ENCODE results near the gene MORF4L1. TPM values are rescaled to one million over a fixed set of nuclear protein-coding genes. Genes with fewer than 3 reads are reported as not detected.
A peak's percentile ranks its signal among the peaks of the same experiment; 100 is the strongest.
"Not testable (repeated sequence)": the region's sequence is repeated elsewhere in the genome, so short reads cannot be mapped to it uniquely, and the experiment has no call there.

MORF4L1 gene
- total and polyA plus RNA-seq, 5 experiments from 2014 or later = 271 to 320 (median 298) TPM

GRCh38 chr15:78841891-78842290 is 30.8 kb upstream of the MORF4L1 start:
- Mint-ChIP-seq H3K4me1 (no peaks in the 10 kb centered on the region), H3K27ac (no peak overlapping the region)
- POLR2A ChIA-PET = no interaction called here

GRCh38 chr15:78842519-78842918 is 30.2 kb upstream of the MORF4L1 start:
- POLR2A ChIA-PET = no interaction called here
- H3K27ac Mint-ChIP-seq = no peak overlapping the region

More at GRCh38 chr15:78841891-78842290, 30.8 kb upstream of the MORF4L1 start:
- DNase-seq = no peak
- Mint-ChIP-seq H3K9me3 (no peaks in the 10 kb centered on the region), H3K36me3 (no peaks in the 10 kb centered on the region), H3K4me3 (no peak overlapping the region), H3K27me3 (peaks cover 0 to 3% (median 2%) of the 10 kb centered on the region in 5 donors)
- ATAC-seq = no peak

GRCh38 chr15:78846906-78847305 is 25.8 kb upstream of the MORF4L1 start:
- H3K4me3 Mint-ChIP-seq, DNase-seq, POLR2A ChIA-PET, H3K9me3 Mint-ChIP-seq, H3K27me3 Mint-ChIP-seq, H3K4me1 Mint-ChIP-seq, ATAC-seq, H3K36me3 Mint-ChIP-seq, H3K27ac Mint-ChIP-seq: not testable (repeated sequence)

More at GRCh38 chr15:78842519-78842918, 30.2 kb upstream of the MORF4L1 start:
- Mint-ChIP-seq H3K36me3 (no peaks in the 10 kb centered on the region), H3K9me3 (no peaks in the 10 kb centered on the region), H3K4me1 (no peaks in the 10 kb centered on the region), H3K27me3 (peaks cover 0 to 3% (median 2%) of the 10 kb centered on the region in 5 donors), H3K4me3 (no peak overlapping the region)
- DNase-seq (no peak), ATAC-seq (no peak)

- DNase-seq, ATAC-seq, POLR2A ChIA-PET: not testable (repeated sequence)
Measured at GRCh38 chr15:78847387-78847906, 25.2 kb upstream of the MORF4L1 start.

GRCh38 chr15:78850352-78850751 is 22.3 kb upstream of the MORF4L1 start:
- no peak overlapping the region for H3K27ac Mint-ChIP-seq
- no peaks in the 10 kb centered on the region for H3K36me3 Mint-ChIP-seq
- no peaks in the 10 kb centered on the region for H3K9me3 Mint-ChIP-seq
- H3K4me3 Mint-ChIP-seq = no peak overlapping the region
- POLR2A ChIA-PET = no interaction called here
- no peak for ATAC-seq
- H3K27me3 Mint-ChIP-seq = peaks cover 0 to 7% (median 2%) of the 10 kb centered on the region in 5 donors
- H3K4me1 Mint-ChIP-seq = no peaks in the 10 kb centered on the region
- DNase-seq = no peak

More at GRCh38 chr15:78847387-78847906, 25.2 kb upstream of the MORF4L1 start:
- H3K9me3 Mint-ChIP-seq, H3K4me1 Mint-ChIP-seq, H3K4me3 Mint-ChIP-seq, H3K27ac Mint-ChIP-seq, H3K36me3 Mint-ChIP-seq, H3K27me3 Mint-ChIP-seq: not testable (repeated sequence)

DNA sequence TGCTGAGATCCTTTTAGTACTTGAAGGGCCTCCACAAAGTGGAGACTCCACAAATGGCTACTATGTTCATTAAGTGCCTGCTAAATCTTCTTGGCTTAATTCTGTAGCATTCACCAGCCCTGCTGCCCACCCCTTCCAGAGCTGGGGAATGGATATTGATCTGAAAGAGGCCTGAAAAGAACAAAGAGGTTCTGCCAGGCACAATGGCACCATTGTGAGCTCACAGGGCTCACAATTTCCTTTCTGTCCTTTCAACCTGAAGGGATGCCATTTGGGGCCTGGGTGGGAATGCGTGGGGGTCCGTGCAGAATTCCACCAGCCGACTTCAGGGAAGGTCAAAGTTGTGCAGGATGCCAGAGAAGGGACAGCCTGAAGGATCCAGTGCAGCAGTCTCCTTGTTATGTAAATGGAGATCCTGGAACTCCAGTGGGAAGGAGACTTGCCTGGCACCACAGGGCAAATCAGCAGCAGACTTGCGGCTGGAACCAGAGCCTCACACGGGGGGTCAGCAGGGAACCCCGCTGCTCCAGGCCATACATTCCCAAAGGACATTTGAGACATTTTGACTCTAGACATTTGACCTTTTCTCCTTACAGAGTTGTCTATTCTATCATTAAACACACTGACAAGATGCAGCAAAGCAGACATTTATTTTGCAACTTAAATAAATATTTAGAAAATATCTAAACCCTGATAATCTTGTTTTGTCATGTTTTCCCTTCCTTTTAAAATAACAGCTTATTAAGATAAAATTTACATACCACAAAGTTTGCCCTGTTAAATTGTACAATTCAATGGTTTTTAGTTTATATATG is 21.5 kb upstream of the MORF4L1 start:
- ATAC-seq (no peak), DNase-seq (no peak)
- Mint-ChIP-seq H3K27me3 (peaks cover 0 to 7% (median 2%) of the 10 kb centered on the region in 5 donors), H3K4me1 (no peaks in the 10 kb centered on the region), H3K27ac (no peak overlapping the region), H3K36me3 (no peaks in the 10 kb centered on the region), H3K4me3 (no peak overlapping the region), H3K9me3 (no peaks in the 10 kb centered on the region)
- POLR2A ChIA-PET = no interaction called here

DNA sequence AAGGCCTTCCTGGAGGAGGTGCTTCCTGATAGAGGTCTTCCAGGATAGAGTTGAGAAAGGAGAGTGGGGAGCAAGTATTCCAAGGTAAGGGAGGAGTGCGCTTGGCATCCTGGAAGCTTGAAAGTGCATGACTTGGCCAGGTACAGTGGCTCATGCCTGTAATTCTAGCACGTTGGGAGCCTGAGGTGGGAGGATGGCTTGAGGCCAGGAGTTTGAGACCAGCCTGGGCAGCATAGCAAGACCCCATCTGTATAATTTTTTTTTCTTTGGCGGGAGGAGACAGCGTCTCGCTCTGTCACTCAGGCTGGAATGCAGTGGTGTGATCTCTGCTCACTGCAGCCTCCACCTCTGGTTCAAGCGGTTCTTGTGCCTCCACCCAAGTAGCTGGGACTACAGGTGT is 19.2 kb upstream of the MORF4L1 start:
- Mint-ChIP-seq H3K36me3 (no peaks in the 10 kb centered on the region), H3K9me3 (no peaks in the 10 kb centered on the region), H3K27ac (peak overlapping the region in 1 of 10 donors; percentile 51), H3K27me3 (peaks cover 0 to 7% (median 2%) of the 10 kb centered on the region in 5 donors), H3K4me1 (no peaks in the 10 kb centered on the region), H3K4me3 (no peak overlapping the region)
- ATAC-seq = no peak
- POLR2A ChIA-PET = interaction anchor here (0.6 kb wide), 1 partner anchor 92 kb away, joined by 3 read pairs; no protein-coding TSS in a partner anchor
- no peak for DNase-seq

- no peak overlapping the region for H3K27ac Mint-ChIP-seq
- no peaks in the 10 kb centered on the region for H3K36me3 Mint-ChIP-seq
- H3K9me3 Mint-ChIP-seq = no peaks in the 10 kb centered on the region
- H3K4me3 Mint-ChIP-seq = no peak overlapping the region
- POLR2A ChIA-PET = interaction anchor here (0.7 kb wide), 1 partner anchor 22 kb away, joined by 4 read pairs; no protein-coding TSS in a partner anchor
- DNase-seq = no peak
- H3K4me1 Mint-ChIP-seq = peaks cover under 1 to 2% (median 1%) of the 10 kb centered on the region in 4 donors
- no peak for ATAC-seq
- peaks cover 0 to 7% (median 2%) of the 10 kb centered on the region in 5 donors for H3K27me3 Mint-ChIP-seq
Measured at GRCh38 chr15:78854833-78855372, 17.8 kb upstream of the MORF4L1 start.

DNA sequence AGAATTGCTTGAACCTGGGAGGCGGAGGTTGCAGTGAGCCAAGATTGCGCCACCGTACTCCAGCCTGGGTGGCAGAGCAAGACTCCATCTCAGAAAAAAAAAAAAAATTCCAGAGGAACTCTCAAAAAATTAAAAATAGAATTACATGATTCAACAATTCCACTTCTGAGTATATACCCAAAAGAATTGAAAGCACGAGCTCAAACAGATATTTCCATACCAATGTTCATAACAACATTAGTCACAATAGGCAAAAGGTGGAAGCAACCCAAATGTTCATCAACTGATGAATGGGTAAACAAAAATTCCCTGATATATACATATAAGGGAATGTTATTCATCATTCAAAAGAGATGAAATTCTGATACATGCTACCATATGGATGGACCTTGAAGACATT is 16.9 kb upstream of the MORF4L1 start:
- POLR2A ChIA-PET = no interaction called here
- H3K27me3 Mint-ChIP-seq = peaks cover 0 to 7% (median 2%) of the 10 kb centered on the region in 5 donors
- H3K27ac Mint-ChIP-seq = no peak overlapping the region
- H3K4me3 Mint-ChIP-seq = no peak overlapping the region
- peaks cover 4 to 8% (median 6%) of the 10 kb centered on the region in 4 donors for H3K4me1 Mint-ChIP-seq
- no peaks in the 10 kb centered on the region for H3K9me3 Mint-ChIP-seq
- no peak for ATAC-seq
- DNase-seq = no peak
- no peaks in the 10 kb centered on the region for H3K36me3 Mint-ChIP-seq

DNA sequence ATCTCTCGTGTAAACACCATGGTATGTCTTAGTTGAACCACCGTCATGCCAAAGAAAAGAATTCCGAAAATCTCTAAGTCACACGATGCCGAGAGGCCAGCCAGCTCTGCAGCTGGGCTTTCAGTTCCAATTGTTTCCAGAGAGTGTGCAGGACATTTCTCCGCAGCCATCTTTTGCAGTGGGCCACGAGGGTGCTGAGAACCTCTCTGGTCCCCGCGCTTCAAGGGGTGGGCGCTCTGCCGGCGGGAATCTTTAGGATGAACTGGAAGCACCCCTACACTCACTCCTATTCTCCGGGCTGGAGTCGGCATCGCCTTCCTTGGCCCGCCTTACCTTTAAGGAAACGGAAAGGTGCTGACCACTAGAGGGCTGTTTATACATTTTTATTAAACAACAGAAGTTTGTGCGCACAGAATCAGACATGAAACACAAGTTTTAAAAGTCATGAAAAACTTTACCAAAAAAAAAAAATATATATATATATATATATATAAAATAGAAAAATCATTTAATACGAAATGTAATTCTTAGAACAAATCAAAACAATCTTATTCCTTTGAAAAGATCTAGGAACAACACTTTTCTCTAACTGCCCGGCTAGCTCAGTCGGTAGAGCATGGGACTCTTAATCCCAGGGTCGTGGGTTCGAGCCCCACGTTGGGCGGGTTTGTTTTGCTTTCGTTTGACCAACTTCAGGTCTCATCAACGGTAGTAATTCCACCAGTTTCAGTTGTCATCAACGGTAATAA is 12.5 kb upstream of the MORF4L1 start:
- H3K4me3 Mint-ChIP-seq = peak overlapping the region; percentile 78 to 91 (median 86)
- H3K4me1 Mint-ChIP-seq = peaks cover 4 to 8% (median 6%) of the 10 kb centered on the region in 4 donors
- no peaks in the 10 kb centered on the region for H3K36me3 Mint-ChIP-seq
- DNase-seq = peak; percentile 21 to 78 (median 60)
- peak overlapping the region; percentile 48 to 95 (median 84) for H3K27ac Mint-ChIP-seq
- POLR2A ChIA-PET = interaction anchor here (2.7 kb wide), 1 partner anchor 13 kb away, joined by 23 read pairs; the partner anchor contains the start of gene MORF4L1
- peak; percentile 80 to 82 for ATAC-seq
- H3K27me3 Mint-ChIP-seq = no peaks in the 10 kb centered on the region
- no peaks in the 10 kb centered on the region for H3K9me3 Mint-ChIP-seq

- not testable (repeated sequence) for H3K4me1 Mint-ChIP-seq, H3K4me3 Mint-ChIP-seq, H3K9me3 Mint-ChIP-seq, DNase-seq, H3K27ac Mint-ChIP-seq, H3K36me3 Mint-ChIP-seq, ATAC-seq, H3K27me3 Mint-ChIP-seq
- POLR2A ChIA-PET = interaction anchor here (0.6 kb wide), 1 partner anchor 51 kb away, joined by 3 read pairs; no protein-coding TSS in a partner anchor
Measured at GRCh38 chr15:78865585-78865984, 7.1 kb upstream of the MORF4L1 start.

DNA sequence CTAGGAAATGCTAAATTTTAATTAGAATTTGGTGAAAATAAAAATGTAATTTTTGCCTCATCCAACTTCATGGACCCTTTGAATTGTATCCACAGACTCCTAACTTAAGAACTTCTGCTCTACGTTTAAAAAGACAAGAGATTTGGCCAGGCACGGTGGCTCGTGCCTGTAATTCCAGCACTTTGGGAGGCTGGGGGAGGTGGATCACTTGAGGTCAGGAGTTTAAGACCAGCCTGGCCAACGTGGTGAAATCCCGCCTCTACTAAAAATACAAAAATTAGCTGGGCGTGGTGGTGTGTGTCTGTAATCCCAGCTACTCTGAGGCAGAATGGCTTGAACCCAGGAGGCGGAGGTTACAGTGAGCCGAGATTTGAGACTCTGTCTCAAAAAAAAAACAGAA is 6.7 kb upstream of the MORF4L1 start:
- DNase-seq, H3K27me3 Mint-ChIP-seq, H3K4me3 Mint-ChIP-seq, H3K27ac Mint-ChIP-seq, ATAC-seq, H3K9me3 Mint-ChIP-seq, POLR2A ChIA-PET, H3K36me3 Mint-ChIP-seq, H3K4me1 Mint-ChIP-seq: not testable (repeated sequence)

Data from naive thymus-derived CD8-positive, alpha-beta T cell (primary cell).